ENCODE measurements around the gene TANGO6. TPM values are rescaled to one million over a fixed set of nuclear protein-coding genes. Genes with fewer than 3 reads are reported as not detected.

TANGO6 gene
- total RNA-seq, 1 donor from 2014 or later: 8.4 TPM

DNA sequence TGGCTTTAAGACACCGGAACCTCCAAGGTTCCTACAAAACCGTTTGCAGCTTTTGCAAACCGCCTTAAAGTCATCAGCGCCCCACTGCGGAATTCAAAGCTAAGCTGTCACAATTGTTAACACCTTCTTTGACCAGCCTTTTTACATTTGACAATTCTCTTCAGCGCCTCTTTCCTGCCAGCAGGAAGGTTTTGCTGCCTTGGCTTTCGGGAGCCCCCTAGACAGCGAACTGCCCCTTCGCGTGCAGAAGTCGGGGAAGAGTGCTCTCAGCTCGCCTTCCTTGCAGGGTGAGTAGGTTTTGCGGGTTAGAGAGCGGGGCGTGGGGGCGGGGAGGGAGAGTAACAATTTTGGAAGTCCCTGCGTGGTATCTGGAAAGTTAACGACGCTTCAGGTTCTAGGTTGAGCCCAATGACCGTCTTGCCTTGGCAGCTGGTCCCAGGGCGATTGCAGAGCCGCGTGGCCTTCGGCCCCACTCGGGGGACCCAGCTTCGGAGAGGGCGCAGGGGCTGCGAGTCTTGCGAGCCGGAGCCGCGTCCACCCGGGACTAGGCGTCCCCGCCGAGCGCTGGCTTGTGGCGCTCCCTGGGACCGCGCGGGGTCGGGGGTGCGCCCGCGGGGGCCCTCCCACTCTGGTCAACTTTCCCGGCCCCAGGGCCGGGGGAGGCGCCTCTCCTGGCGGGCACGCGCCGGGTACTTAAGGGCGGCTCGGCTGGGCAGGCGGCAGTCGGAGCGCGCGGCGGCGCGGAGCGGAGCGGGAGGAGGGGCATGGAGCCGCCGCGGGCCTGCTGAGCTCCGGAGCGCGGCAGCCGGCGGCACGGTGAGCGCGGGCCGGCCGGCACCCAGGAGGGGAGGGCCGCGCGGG, 262.4 kb downstream of the TANGO6 start, which contains the start of gene HAS3:
TSS of gene HAS3 (plus strand) at position 153 of the 861 bp plus-strand sequence. CDS start 3,743 bp downstream, outside the sequence.
- ATAC-seq (ENCODE audit: poor library complexity) (peak; percentile 89), DNase-seq (no peak)
- intact Hi-C loops (cut with DNase I): no loop called here

DNA sequence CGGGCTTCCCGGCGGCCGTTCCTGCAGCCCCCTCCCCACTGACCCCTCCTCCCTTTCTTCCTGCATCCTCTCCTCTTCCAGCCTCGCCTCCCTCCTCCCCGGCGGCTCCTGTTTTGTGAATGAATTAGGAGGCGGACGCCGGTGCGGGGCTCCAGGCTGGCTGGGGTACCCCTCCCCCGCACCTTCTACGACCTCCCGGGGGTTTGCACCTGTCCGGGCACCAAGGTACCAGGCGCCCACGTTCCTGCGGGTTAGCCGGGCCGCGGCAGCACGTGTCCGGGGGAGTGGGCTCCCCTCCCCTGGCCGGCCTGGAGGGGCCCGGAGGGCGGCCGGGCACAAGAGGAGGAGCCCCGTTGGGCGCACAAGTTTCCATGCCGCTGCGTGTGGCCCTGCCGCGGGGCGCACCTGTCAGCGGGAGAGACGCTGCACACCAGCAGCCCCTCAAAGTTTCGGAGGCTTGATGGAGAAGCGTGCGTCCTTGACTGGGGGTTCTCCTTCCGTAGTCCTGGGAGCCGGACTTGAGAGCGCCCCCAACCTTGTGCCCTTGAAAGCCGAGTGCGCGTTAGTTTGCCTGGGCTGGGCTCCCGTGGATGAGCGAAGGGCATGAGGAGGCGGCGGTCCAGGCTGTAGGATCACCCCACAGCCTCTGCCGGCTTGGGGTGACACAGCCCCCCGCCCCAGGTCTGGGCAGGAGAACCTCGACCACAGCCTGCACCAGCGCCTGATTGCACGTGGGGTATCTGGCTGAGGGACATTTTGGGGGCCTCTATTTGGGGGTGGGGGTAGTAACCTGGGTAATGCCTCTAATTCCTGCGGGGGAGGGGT, 263.4 kb downstream of the TANGO6 start:
- intact Hi-C loops (cut with DNase I): no loop called here
- DNase-seq (no peak), ATAC-seq (ENCODE audit: poor library complexity) (no peak)

DNA sequence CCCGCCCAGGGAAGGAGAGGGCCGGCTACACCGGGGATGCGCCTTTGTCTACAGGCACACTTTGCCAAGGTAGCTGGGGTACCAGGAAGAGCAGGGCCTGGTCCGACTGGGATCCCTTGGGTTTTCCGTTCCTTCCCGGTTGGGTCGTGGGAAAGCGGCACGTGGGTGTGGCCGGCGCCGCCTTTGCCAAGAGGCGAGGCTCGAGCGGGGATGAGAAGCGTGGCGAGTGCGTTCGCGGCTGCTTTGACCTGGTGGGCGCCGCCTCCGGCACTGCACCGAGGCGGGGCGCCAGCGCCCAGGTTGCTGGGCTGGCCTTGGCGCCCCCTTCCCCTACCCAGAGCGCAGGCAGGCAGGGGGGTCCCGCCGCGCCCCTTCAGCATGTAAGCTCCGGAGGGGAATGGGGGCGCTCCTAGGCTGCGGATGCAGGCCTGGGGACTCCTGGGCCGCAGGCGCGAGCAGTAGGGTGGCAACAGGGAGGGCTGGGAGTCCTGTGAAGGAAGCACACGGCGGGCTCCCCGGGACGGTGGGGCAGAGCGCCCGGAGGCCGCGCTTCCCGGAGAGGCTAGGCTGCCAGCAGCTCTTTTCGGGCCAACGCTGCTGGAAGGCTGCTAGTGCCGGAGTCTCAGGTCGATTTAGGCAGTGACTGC, 264.1 kb downstream of the TANGO6 start:
- intact Hi-C loops (cut with DNase I): no loop called here
- DNase-seq: peak; percentile 64
- ATAC-seq (ENCODE audit: poor library complexity): peak; percentile 41

DNA sequence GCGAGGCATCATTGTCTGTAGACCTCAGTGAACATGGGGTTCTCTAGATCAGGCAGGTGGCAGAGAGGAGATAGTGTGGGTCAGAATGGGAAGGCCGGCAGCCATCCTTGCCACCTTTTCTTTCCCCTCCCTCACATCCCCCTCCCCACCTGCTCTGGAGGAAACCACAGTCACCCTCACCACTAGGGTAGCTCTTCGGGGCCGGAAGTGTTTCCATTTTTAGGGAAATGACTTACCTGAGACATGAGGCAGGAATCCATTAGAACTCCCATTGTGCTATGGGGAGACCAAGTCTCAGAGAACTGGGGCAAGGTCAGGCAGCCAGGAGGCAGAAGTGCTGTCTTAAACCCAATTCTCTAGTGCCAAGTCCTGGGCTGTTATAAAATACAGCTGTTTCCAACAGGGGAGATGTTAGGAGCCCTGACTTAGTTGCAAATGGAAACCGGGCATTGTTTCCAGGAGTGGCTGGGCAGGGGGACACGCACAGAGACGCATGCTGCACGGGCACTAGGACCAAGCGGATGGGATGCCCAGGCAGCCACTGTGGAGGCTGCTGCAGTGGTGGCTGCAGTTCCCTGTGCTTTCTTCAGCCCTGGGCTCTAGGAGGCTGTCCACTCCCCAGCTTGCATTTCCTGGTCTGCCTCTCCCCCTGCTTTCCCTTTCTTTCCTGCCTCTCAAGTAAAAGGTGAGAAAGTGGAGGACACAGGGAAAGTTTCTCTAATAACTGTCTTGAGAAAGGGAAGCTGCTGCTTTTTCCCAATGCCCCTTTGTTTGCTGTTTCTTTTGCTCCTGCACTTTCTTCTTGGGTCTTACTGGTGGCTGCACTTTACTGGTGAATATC, 265.0 kb downstream of the TANGO6 start:
- DNase-seq: no peak
- intact Hi-C loops (cut with DNase I): no loop called here

DNA sequence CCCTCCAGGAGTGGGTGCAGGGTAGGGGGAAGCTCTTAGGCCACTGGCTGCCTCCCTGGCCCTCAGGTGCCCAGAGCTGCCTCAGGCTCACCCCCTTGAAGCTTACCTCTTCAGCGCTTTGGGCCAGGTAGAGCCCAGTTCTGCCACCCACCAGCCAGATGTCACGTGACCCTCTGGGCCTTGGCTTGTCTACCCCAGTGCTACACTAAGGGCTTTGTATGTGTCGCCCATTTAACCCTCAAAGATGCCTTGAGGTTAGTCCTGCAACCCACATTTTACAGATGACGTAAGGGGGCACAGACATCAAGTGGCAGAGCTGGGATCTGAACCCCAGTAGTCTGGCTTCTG, 265.5 kb downstream of the TANGO6 start:
- intact Hi-C loops (cut with DNase I): no loop called here
- no peak for DNase-seq
- ATAC-seq (ENCODE audit: poor library complexity): no peak

More for the DNA sequence above, 265.0 kb downstream of the TANGO6 start:
- no peak for ATAC-seq (ENCODE audit: poor library complexity)

DNA sequence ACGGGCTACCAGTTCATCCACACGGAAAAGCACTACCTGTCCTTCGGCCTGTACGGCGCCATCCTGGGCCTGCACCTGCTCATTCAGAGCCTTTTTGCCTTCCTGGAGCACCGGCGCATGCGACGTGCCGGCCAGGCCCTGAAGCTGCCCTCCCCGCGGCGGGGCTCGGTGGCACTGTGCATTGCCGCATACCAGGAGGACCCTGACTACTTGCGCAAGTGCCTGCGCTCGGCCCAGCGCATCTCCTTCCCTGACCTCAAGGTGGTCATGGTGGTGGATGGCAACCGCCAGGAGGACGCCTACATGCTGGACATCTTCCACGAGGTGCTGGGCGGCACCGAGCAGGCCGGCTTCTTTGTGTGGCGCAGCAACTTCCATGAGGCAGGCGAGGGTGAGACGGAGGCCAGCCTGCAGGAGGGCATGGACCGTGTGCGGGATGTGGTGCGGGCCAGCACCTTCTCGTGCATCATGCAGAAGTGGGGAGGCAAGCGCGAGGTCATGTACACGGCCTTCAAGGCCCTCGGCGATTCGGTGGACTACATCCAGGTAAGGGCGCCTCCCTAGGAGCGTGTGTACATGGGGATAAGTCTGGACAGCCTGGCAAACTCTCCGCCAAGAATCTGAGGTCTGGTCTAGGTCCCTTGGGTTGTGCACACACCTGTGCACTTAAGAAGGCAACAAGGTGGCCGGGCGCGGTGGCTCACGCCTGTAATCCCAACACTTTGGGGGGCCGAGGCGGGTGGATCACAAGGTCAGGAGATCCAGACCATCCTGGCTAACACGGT, 266.3 kb downstream of the TANGO6 start:
- DNase-seq (no peak), ATAC-seq (ENCODE audit: poor library complexity) (no peak)
- intact Hi-C loops (cut with DNase I): no loop called here

DNA sequence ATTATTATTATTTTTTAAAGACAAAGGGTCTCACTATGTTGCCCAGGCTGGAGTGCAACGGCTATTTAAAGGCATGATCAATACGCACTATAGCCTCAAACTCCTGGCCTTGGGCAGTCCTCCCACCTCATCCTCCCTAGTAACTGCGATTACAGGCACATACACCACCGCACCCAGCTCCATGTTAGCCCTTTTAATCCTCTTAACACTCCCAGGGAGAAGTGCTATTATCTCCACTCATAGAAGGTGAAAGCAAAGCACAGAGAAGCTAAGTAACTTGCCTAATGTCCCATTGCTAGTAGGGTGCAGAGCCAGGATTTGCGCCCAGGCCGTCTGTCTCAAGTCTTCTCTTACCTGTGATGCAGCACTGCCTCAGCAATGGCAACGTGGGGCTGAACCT, 267.1 kb downstream of the TANGO6 start:
- DNase-seq (no peak), ATAC-seq (ENCODE audit: poor library complexity) (no peak)
- intact Hi-C loops (cut with DNase I): no loop called here

DNA sequence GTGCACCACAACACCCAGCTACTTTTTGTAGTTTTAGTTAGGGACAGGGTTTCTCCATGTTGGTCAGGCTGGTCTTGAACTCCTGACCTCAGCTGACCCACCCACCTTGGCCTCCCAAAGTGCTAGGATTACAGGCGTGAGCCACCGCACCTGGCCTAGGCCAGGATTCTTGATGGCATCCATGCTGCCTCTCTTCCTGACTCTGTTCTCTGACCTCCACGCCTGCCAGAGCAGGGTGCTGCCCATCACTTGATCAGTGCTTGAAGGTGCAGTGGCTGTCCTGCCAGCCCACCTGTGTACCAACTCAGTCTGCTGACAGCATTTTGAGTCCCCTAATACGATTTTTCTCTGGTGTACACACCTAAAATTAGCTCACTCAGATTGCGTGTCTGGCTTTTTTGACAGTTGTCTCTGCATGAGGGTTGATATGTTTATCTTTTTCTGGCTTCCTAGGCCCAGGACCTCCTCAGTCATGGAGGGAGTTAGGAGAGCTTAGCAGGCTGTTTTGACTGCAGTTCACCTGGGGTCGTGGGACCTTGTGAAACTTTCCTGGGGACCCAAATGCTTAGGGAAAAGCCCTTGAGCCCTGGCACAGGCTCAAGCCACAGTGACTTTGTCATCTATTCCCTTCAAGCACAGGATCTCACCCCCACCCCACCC, 268.0 kb downstream of the TANGO6 start:
- intact Hi-C loops (cut with DNase I): no loop called here
- DNase-seq: no peak
- ATAC-seq (ENCODE audit: poor library complexity): no peak

DNA sequence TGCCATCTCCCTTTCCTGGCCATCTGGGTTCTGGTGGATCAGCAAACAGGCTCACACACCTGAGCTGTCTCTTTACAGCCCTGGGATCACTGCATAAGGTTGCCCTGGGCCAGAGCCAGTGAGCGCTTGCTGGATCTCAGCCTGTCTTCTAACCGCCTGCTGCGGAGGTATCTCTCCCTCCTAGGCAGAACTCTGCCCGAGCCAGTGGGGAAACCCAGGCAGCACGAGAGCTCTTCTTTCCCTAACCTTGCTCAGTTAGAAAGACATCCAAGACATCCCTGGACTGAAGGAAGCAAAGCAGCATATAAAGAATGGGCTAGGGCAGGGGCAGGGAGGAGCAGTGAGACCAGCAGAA, 268.5 kb downstream of the TANGO6 start:
- intact Hi-C loops (cut with DNase I): no loop called here
- DNase-seq: no peak

DNA sequence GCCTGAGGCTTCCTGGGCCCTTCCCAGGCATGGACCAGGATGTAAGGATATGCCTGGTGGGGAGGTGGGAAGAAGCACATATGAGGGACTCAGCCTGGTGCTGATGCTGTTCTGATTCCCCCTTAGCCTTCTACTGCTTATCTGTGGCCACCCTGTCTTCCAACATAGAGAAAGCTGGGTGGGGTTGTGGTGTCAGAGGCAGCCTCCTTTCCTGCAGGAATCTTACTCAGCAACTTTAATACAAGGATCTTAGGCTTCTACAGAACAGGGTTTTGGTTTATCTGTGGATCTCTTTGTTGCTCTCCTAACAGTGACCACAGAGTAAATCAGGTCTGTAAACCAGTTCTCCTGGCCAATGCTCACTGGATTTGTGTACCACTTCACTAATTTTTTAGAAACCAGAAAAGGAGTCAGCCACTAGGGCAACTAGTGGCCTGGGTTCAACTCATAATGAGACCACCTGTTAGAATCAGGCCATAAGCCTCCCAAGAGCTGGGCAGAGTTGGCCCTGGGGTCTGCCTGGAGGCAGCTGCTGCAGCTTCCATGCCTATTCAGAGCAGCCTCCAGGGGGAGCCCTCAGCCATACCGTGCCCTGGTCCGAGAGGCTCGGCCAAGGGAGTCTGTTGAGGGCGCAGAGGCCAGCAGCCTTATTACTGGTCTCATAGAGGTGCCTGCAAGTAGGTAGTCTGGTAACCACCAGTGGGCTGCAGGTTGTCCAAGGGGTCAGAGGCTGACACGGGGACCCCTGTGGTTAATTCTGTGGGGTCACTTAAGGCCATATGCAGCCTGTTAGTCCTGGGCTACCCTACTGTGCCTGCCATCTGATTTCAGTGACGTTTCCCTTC, 269.2 kb downstream of the TANGO6 start:
- intact Hi-C loops (cut with DNase I): no loop called here

More for the DNA sequence above, 268.5 kb downstream of the TANGO6 start:
- no peak for ATAC-seq (ENCODE audit: poor library complexity)

DNA sequence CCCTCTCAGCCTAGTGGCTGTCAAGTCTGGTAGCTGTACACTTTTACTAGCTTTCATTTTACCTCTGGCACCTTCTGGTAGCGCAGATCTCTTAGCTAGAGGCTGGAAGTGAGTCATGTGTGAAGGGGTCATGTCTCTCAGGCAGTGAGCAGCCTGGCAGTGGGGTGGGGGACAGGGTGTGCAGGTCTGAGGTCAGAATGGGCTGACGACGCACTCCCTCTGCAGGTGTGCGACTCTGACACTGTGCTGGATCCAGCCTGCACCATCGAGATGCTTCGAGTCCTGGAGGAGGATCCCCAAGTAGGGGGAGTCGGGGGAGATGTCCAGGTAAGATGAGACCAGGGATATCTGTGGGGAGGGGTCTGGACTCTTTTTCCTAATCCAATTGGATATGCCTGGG, 269.9 kb downstream of the TANGO6 start:
- ATAC-seq (ENCODE audit: poor library complexity): no peak
- no peak for DNase-seq
- intact Hi-C loops (cut with DNase I): no loop called here

More for the DNA sequence above, 269.2 kb downstream of the TANGO6 start:
- DNase-seq: peak; percentile 65
- peak; percentile 50 for ATAC-seq (ENCODE audit: poor library complexity)

DNA sequence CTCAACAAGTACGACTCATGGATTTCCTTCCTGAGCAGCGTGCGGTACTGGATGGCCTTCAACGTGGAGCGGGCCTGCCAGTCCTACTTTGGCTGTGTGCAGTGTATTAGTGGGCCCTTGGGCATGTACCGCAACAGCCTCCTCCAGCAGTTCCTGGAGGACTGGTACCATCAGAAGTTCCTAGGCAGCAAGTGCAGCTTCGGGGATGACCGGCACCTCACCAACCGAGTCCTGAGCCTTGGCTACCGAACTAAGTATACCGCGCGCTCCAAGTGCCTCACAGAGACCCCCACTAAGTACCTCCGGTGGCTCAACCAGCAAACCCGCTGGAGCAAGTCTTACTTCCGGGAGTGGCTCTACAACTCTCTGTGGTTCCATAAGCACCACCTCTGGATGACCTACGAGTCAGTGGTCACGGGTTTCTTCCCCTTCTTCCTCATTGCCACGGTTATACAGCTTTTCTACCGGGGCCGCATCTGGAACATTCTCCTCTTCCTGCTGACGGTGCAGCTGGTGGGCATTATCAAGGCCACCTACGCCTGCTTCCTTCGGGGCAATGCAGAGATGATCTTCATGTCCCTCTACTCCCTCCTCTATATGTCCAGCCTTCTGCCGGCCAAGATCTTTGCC, 271.1 kb downstream of the TANGO6 start:
- ATAC-seq (ENCODE audit: poor library complexity) (no peak), DNase-seq (no peak)
- intact Hi-C loops (cut with DNase I): no loop called here

DNA sequence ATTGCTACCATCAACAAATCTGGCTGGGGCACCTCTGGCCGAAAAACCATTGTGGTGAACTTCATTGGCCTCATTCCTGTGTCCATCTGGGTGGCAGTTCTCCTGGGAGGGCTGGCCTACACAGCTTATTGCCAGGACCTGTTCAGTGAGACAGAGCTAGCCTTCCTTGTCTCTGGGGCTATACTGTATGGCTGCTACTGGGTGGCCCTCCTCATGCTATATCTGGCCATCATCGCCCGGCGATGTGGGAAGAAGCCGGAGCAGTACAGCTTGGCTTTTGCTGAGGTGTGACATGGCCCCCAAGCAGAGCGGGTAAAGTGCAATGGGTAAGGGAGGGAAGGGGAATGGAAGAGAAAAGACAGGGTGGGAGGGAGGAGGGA, 271.6 kb downstream of the TANGO6 start:
- intact Hi-C loops (cut with DNase I): no loop called here
- no peak for ATAC-seq (ENCODE audit: poor library complexity)
- no peak for DNase-seq

DNA sequence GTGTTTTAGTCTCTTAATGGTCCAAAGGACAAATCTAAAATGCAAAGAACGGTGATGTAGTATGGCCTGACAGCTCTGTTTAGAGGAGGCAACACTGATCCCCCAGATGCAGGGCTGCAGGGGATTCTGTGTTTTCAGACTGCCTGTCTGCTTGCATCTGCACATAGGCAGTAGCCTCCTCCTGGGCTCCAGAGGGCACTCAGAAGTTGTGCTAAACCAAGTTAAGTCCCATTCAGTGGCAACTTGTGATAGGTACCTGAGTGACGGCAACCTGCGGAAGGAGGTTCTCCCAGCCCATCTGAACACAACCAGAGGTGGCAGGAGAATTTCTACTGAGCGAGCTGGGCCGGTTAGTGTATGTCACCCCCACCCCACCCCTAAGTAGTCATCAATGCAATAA, 272.0 kb downstream of the TANGO6 start:
- intact Hi-C loops (cut with DNase I): no loop called here
- DNase-seq (no peak), ATAC-seq (ENCODE audit: poor library complexity) (no peak)

DNA sequence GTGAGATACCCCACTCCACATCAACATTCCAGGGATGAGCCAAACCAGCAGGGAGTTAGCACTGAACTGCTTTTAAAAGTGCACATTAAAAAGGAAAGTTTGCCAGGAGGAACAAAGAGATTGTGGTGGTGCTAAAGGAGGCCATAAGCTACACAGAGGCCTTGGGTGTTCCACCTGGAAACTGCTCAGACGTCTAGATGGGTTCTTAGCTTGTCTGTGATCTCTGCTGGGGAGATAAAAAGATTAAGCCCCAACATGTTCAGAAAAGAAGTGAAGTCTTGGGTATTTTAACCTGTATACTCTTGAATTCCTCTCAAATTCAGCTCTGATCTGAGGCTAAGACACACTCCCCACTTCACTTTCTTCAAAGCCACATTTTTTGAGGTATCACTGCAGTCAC, 272.5 kb downstream of the TANGO6 start:
- intact Hi-C loops (cut with DNase I): no loop called here
- no peak for ATAC-seq (ENCODE audit: poor library complexity)
- DNase-seq: no peak

DNA sequence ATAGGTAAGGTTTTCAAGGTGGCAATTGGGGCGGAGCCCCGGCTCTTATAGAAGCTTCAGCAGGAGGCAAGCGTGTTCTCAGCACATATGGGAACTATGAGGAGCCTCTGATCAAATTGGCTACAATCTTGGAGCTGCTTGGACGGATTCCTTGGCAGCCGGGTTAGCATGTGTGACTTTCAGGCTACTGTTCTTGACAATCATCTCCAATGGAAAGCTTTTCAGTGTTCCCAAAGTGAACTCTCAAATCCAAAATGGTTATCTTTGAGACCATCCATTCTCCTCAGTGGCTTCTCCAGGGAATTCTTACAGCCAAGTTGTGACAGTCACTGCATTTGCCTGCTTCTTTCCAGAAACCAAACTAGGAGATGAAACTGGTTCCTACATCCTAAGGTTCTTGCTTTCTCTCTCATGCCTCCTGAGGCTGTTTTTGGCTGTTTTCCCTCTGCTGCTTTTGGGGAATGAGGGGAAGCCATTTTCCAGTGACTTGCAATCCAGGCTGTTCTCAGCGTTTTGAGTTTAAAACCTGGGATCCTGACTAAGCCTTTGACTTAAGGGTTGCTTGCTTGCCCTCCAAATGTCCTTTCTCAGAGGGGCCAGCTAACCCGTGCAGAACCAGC, 273.0 kb downstream of the TANGO6 start:
- intact Hi-C loops (cut with DNase I): no loop called here
- ATAC-seq (ENCODE audit: poor library complexity): no peak

More for the DNA sequence above, 273.0 kb downstream of the TANGO6 start:
- DNase-seq: no peak

Data from Right ventricle myocardium superior (tissue), 1 donor.